K562 (cell line): Measurements from ENCODE around the gene PCNX2. TPM values are rescaled to one million over a fixed set of nuclear protein-coding genes. Genes with fewer than 3 reads are reported as not detected.

Experiments used
- ATAC-seq: fragments of 200-7000 bp; cut with Tn5 transposase; 3 replicates; pipeline ENCODE4 v1.9.1; 2020; ENCODE audit warnings: moderate library complexity
- BruUV-seq: library from RNA; stranded (reverse); fragments of 400-500 nt; replicated peaks from 2 replicates; lab custom pipeline; 2021; lab: Mats Ljungman, UMichigan
- CTCF ChIA-PET: fragments of 300-600 bp; formaldehyde crosslinking; extraction: SDS; loops from one replicate; lab custom pipeline; 2021; ENCODE audit warnings: low intra/inter-chr PET ratio; lab: Yijun Ruan, JAX
- POLR2A ChIA-PET: fragments of 300-600, 350-650 bp; sonication (Branson Sonifier 250); formaldehyde crosslinking; extraction: SDS; loops from one replicate; lab custom pipeline; 2021; ENCODE audit warnings: antibody characterized with exemption, inconsistent platforms; lab: Yijun Ruan, JAX
- DNase-seq, 4 experiments: peaks; one replicate each; pipeline versions ENCODE4 v3.0.0 to v3.0.0-alpha.2; 2011 to 2018; ENCODE audit warnings: low spot score in 3 of 4, mixed read lengths in 3 of 4; ENCODE audit errors: extremely low read depth in 1 of 4
- FAIRE-seq: peaks from 2 replicates; lab custom pipeline; 2011; peaks lifted over from hg19 to GRCh38; lab: Jason Lieb, UNC
- H2AFZ ChIP-seq: 2 replicates; pipeline ENCODE4 v1.6.0; 2011; ENCODE audit warnings: low read depth, low read length, control low read depth, inconsistent platforms
- H3K27ac ChIP-seq: fragments of 200-600 bp; 3 replicates; pipeline ENCODE4 v1.8.0; 2011; ENCODE audit warnings: low read depth, mild to moderate bottlenecking, control low read depth, inconsistent platforms, low read length, moderate library complexity, mixed read lengths; ENCODE audit errors: extremely low read depth
- H3K27me3 ChIP-seq, 2 experiments: fragments of 300-600 bp in 1 of 2; 2 replicates in 1 of 2; 3 replicates in 1 of 2; pipeline versions ENCODE4 v1.6.0 to v1.8.0; 2011; ENCODE audit warnings: inconsistent platforms in 2 of 2, low read length in 2 of 2, mild to moderate bottlenecking in 1 of 2, mixed read lengths in 1 of 2, moderate library complexity in 1 of 2; ENCODE audit not compliant: control insufficient read depth in 2 of 2, insufficient read depth in 2 of 2
- H3K36me3 ChIP-seq: fragments of 300-600 bp; 3 replicates; pipeline ENCODE4 v1.8.0; 2011; ENCODE audit warnings: mild to moderate bottlenecking, low read length, inconsistent platforms; ENCODE audit not compliant: control insufficient read depth, insufficient read depth
- H3K4me1 ChIP-seq, 2 experiments: fragments of 200-600 bp in 1 of 2; replicated peaks in 1 of 2; 2 replicates in 1 of 2; 3 replicates in 1 of 2; pipeline versions ENCODE4 v1.5.1 to v1.8.0; 2011; ENCODE audit warnings: inconsistent platforms in 2 of 2, low read length in 2 of 2, mild to moderate bottlenecking in 1 of 2, mixed read lengths in 1 of 2, moderate library complexity in 1 of 2; ENCODE audit not compliant: control insufficient read depth in 2 of 2, insufficient read depth in 2 of 2
- H3K4me2 ChIP-seq: 2 replicates; pipeline ENCODE4 v1.6.1; 2011; ENCODE audit warnings: low read length, control low read depth, inconsistent platforms, mixed read lengths; ENCODE audit not compliant: insufficient read depth
- H3K4me3 ChIP-seq: fragments of 200-600 bp; sonication (generic), shearing (Covaris generic); 2 replicates; pipeline ENCODE4 v1.5.1; 2016; ENCODE audit warnings: control low read depth, inconsistent platforms
- H3K79me2 ChIP-seq: fragments of 200-600 bp; 3 replicates; pipeline ENCODE4 v1.8.0; 2011; ENCODE audit warnings: low read length, inconsistent platforms; ENCODE audit not compliant: control insufficient read depth, insufficient read depth
- H3K9ac ChIP-seq, 2 experiments: 2 replicates each; pipeline versions ENCODE4 v1.6.0 to v1.6.1; 2011; ENCODE audit warnings: low read depth in 2 of 2, low read length in 2 of 2, control low read depth in 1 of 2, inconsistent platforms in 1 of 2, mild to moderate bottlenecking in 1 of 2, mixed read lengths in 1 of 2; ENCODE audit not compliant: insufficient read depth in 1 of 2
- H3K9me1 ChIP-seq: one replicate; pipeline ENCODE4 v1.6.0; 2011; ENCODE audit warnings: inconsistent platforms, mild to moderate bottlenecking, low read length, moderate library complexity; ENCODE audit not compliant: control insufficient read depth, insufficient read depth
- H3K9me3 ChIP-seq: replicated peaks from 2 replicates; pipeline ENCODE4 v1.5.1; 2011; ENCODE audit warnings: low read depth, low read length, inconsistent platforms; ENCODE audit not compliant: control insufficient read depth, insufficient read depth
- H4K20me1 ChIP-seq: replicated peaks from 2 replicates; pipeline ENCODE4 v1.6.1; 2011; ENCODE audit warnings: low read length, inconsistent platforms, mixed read lengths; ENCODE audit not compliant: control insufficient read depth, insufficient read depth
- ARID2 ChIP-seq: fragments of 450-650 bp; IDR thresholded peaks from 2 replicates; pipeline ENCODE4 v1.6.1; 2017; ENCODE audit warnings: antibody characterized with exemption, mild to moderate bottlenecking
- ATF1 ChIP-seq, 2 experiments: fragments of 450-650 bp in 1 of 2; IDR thresholded peaks; 2 replicates each; pipeline ENCODE4 v1.6.1; 2016; ENCODE audit warnings: missing compliant biosample characterization in 1 of 2, missing genetic modification characterization in 1 of 2
- CHCHD3 ChIP-seq: fragments of 250-450 bp; sonication (Bioruptor Pico); IDR thresholded peaks from 2 replicates; pipeline ENCODE4 v2.1.2; 2022; ENCODE audit warnings: mild to moderate bottlenecking
- DIDO1 ChIP-seq: fragments of 450-650 bp; IDR thresholded peaks from 2 replicates; pipeline ENCODE4 v1.6.1; 2016; ENCODE audit warnings: low read depth, missing biosample characterization, missing genetic modification characterization
- HNRNPUL1 ChIP-seq: fragments of 200-400 bp; formaldehyde crosslinking; IDR thresholded peaks from 2 replicates; pipeline ENCODE4 v1.6.1; 2017; ENCODE audit warnings: low read length
- MAFF ChIP-seq: IDR thresholded peaks from 2 replicates; pipeline ENCODE4 v1.6.1; 2012; ENCODE audit warnings: low read length, improper control_type of control experiment
- PHF20 ChIP-seq: fragments of 450-650 bp; IDR thresholded peaks from 2 replicates; pipeline ENCODE4 v1.6.1; 2018; ENCODE audit not compliant: partially characterized antibody
- PTRF ChIP-seq: fragments of 450-650 bp; IDR thresholded peaks from 2 replicates; pipeline ENCODE4 v1.6.1; 2016; ENCODE audit warnings: mild to moderate bottlenecking, missing genetic modification characterization, missing compliant biosample characterization
- RBM22 ChIP-seq: fragments of 200-400 bp; formaldehyde crosslinking; IDR thresholded peaks from 2 replicates; pipeline ENCODE4 v1.6.1; 2018; ENCODE audit warnings: low read length, low read depth; ENCODE audit not compliant: poor library complexity, severe bottlenecking
- TCF3 ChIP-seq: sonication (generic); formaldehyde crosslinking; IDR thresholded peaks from 2 replicates; pipeline ENCODE4 v1.4.0; 2020; ENCODE audit warnings: mild to moderate bottlenecking, missing genetic modification reagents
- ZNF316 ChIP-seq: fragments of 450-650 bp; IDR thresholded peaks from 2 replicates; pipeline ENCODE4 v1.6.1; 2016
- ZNF75A ChIP-seq: fragments of 450-650 bp; formaldehyde crosslinking; IDR thresholded peaks from 2 replicates; pipeline ENCODE4 v1.4.0; 2020; ENCODE audit warnings: mild to moderate bottlenecking
- WGBS: fragments of 100-300 bp; shearing (Covaris generic); methylation state at CpG from one replicate; pipeline ENCODE4 v1.1.6; 2016; ENCODE audit warnings: low coverage, mixed read lengths; ENCODE audit not compliant: insufficient coverage; ENCODE audit errors: missing lambda C conversion rate; 5-methylcytosine and 5-hydroxymethylcytosine counted together
- in situ Hi-C: fragments of 300-500 bp; cut with MboI; formaldehyde crosslinking; loops from 4 replicates; pipeline ENCODE4 v1.15.0; 2018; ENCODE audit warnings: inconsistent platforms, mixed read lengths
- intact Hi-C: fragments of 100-400 bp; cut with micrococcal nuclease; formaldehyde crosslinking; loops from 2 replicates; pipeline ENCODE4 v1.14.2; 2022
- polyA plus RNA-seq, 8 experiments: library from polyadenylated mRNA; depleted of rRNA in 4 of 8; stranded (reverse) in 5 of 8; unstranded in 3 of 8; fragments of >200 nt; fragmentation: Nextera tagmentation in 2 of 8; fragmentation: Illumina TruSeq in 1 of 8; extraction: Ambion mirVana in 2 of 8; extraction: Trizol in 1 of 8; gene quantifications; 2 replicates each; pipeline versions ENCODE4 v1.2.1 to v1.2.3, GENCODE V29; 2011 to 2014; ENCODE audit warnings: inconsistent platforms in 1 of 8, missing spikeins in 1 of 8
- total RNA-seq, 7 experiments: library from RNA; depleted of rRNA in 6 of 7; stranded (reverse); fragments of >200 nt in 6 of 7; fragmentation: Illumina TruSeq in 2 of 7; extraction: Trizol in 2 of 7; gene quantifications; 2 replicates each; pipeline versions ENCODE4 v1.2.1 to v1.2.3, GENCODE V29; 2011 to 2021; ENCODE audit warnings: low replicate concordance in 1 of 7
- TF ChIP-seq, protein P1 (sequence below): fragments of 250-450 bp; sonication (Bioruptor Pico); IDR thresholded peaks from 2 replicates; pipeline ENCODE4 v1.8.0; 2021; ENCODE audit warnings: mild to moderate bottlenecking, moderate library complexity
- TF ChIP-seq, protein P2 (sequence below): sonication (generic); formaldehyde crosslinking; IDR thresholded peaks from 2 replicates; pipeline ENCODE4 v1.8.0; 2022; ENCODE audit warnings: mild to moderate bottlenecking, low read depth, missing genetic modification reagents
- TF ChIP-seq, protein P3 (sequence below): fragments of 250-450 bp; sonication (Bioruptor Pico); IDR thresholded peaks from 2 replicates; pipeline ENCODE4 v1.8.0; 2021; ENCODE audit warnings: borderline replicate concordance, mild to moderate bottlenecking, moderate library complexity; ENCODE audit not compliant: poor library complexity, severe bottlenecking
- TF ChIP-seq, protein P4 (sequence below): sonication (generic); formaldehyde crosslinking; IDR thresholded peaks from 2 replicates; pipeline ENCODE4 v1.8.0; 2023; ENCODE audit warnings: missing genetic modification reagents, mild to moderate bottlenecking, borderline replicate concordance

Gene PCNX2
- total and polyA plus RNA-seq, 9 of the 15 experiments (the other 6 are each of a cell fraction or from before 2014, with no cell fraction given) = 0.07 to 0.33 TPM; not detected in 7

DNA sequence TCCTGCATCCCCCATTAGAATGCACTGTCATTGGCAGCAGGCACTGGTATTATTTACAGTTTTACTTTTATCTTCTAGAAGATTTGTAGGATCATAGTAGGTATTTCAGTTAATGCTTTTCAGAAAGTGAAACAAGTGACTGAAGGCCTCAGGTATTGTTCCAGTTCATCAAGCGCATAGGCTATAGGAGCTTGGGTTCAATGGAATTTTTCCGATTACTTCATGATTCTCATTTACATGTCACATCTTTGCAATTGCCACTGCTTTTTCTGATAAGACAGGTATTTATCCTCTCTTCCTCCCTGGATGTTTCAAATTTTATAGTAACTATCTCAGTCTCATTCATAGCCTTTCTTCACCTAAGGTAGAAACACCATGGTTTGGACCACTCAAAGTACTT is 183.8 kb downstream of the PCNX2 start:
- ATAC-seq (no peak), FAIRE-seq (no peak), DNase-seq (no peak)
- no TSS peak for BruUV-seq
- no peaks in the 10 kb centered on the region for H3K9me3 ChIP-seq
- H3K79me2 ChIP-seq = no peaks in the 10 kb centered on the region
- H3K4me3 ChIP-seq = no peak overlapping the region
- H3K27ac ChIP-seq = no peak overlapping the region
- CTCF ChIA-PET = no interaction called here
- intact Hi-C loops (no loop called here), in situ Hi-C loops (no loop called here)
- H3K4me1 ChIP-seq = peaks cover 0 to 27% of the 10 kb centered on the region in 2 experiments; a peak in 4 of 5 replicates
- WGBS = 65% methylated on average over 2 of the region's 2 CpGs
- no peaks in the 10 kb centered on the region for H3K9me1 ChIP-seq
- H2AFZ ChIP-seq = no peak overlapping the region
- H3K36me3 ChIP-seq = no peaks in the 10 kb centered on the region
- no peaks in the 10 kb centered on the region for H3K27me3 ChIP-seq
- POLR2A ChIA-PET = no interaction called here
- H4K20me1 ChIP-seq = no peaks in the 10 kb centered on the region
- H3K9ac ChIP-seq = no peak overlapping the region
- H3K4me2 ChIP-seq = no peak overlapping the region
- TF ChIP-seq ZNF75A (CRISPR knock-in tag) = no peak
- TF ChIP-seq PHF20 = no peak
- no peak for TF ChIP-seq CHCHD3
- TF ChIP-seq HNRNPUL1 = no peak
- TF ChIP-seq, protein P1, sequence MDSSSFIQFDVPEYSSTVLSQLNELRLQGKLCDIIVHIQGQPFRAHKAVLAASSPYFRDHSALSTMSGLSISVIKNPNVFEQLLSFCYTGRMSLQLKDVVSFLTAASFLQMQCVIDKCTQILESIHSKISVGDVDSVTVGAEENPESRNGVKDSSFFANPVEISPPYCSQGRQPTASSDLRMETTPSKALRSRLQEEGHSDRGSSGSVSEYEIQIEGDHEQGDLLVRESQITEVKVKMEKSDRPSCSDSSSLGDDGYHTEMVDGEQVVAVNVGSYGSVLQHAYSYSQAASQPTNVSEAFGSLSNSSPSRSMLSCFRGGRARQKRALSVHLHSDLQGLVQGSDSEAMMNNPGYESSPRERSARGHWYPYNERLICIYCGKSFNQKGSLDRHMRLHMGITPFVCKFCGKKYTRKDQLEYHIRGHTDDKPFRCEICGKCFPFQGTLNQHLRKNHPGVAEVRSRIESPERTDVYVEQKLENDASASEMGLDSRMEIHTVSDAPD (CRISPR knock-in tag) = no peak
- TF ChIP-seq, protein P2, sequence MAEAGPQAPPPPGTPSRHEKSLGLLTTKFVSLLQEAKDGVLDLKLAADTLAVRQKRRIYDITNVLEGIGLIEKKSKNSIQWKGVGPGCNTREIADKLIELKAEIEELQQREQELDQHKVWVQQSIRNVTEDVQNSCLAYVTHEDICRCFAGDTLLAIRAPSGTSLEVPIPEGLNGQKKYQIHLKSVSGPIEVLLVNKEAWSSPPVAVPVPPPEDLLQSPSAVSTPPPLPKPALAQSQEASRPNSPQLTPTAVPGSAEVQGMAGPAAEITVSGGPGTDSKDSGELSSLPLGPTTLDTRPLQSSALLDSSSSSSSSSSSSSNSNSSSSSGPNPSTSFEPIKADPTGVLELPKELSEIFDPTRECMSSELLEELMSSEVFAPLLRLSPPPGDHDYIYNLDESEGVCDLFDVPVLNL (CRISPR knock-in tag) = no peak
- TF ChIP-seq, protein P3, sequence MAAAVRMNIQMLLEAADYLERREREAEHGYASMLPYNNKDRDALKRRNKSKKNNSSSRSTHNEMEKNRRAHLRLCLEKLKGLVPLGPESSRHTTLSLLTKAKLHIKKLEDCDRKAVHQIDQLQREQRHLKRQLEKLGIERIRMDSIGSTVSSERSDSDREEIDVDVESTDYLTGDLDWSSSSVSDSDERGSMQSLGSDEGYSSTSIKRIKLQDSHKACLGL (CRISPR knock-in tag) = no peak
- TF ChIP-seq TCF3 (CRISPR knock-in tag) = no peak
- TF ChIP-seq PTRF (tag) = no peak
- TF ChIP-seq RBM22 = no peak
- no peak for TF ChIP-seq ZNF316
- no peak for TF ChIP-seq MAFF
- no peak for TF ChIP-seq DIDO1 (tag)
- TF ChIP-seq ATF1 (CRISPR knock-in tag; IDR thresholded peaks at IDR 0.05) = no peak
- no peak for TF ChIP-seq ATF1 (tag; IDR thresholded peaks at IDR 0.05)
- TF ChIP-seq, protein P4, sequence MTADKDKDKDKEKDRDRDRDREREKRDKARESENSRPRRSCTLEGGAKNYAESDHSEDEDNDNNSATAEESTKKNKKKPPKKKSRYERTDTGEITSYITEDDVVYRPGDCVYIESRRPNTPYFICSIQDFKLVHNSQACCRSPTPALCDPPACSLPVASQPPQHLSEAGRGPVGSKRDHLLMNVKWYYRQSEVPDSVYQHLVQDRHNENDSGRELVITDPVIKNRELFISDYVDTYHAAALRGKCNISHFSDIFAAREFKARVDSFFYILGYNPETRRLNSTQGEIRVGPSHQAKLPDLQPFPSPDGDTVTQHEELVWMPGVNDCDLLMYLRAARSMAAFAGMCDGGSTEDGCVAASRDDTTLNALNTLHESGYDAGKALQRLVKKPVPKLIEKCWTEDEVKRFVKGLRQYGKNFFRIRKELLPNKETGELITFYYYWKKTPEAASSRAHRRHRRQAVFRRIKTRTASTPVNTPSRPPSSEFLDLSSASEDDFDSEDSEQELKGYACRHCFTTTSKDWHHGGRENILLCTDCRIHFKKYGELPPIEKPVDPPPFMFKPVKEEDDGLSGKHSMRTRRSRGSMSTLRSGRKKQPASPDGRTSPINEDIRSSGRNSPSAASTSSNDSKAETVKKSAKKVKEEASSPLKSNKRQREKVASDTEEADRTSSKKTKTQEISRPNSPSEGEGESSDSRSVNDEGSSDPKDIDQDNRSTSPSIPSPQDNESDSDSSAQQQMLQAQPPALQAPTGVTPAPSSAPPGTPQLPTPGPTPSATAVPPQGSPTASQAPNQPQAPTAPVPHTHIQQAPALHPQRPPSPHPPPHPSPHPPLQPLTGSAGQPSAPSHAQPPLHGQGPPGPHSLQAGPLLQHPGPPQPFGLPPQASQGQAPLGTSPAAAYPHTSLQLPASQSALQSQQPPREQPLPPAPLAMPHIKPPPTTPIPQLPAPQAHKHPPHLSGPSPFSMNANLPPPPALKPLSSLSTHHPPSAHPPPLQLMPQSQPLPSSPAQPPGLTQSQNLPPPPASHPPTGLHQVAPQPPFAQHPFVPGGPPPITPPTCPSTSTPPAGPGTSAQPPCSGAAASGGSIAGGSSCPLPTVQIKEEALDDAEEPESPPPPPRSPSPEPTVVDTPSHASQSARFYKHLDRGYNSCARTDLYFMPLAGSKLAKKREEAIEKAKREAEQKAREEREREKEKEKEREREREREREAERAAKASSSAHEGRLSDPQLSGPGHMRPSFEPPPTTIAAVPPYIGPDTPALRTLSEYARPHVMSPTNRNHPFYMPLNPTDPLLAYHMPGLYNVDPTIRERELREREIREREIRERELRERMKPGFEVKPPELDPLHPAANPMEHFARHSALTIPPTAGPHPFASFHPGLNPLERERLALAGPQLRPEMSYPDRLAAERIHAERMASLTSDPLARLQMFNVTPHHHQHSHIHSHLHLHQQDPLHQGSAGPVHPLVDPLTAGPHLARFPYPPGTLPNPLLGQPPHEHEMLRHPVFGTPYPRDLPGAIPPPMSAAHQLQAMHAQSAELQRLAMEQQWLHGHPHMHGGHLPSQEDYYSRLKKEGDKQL (CRISPR knock-in tag) = no peak
- TF ChIP-seq ARID2 = no peak
